HEK293 (cell line): ENCODE results near the gene ITPRIPL2.

Source experiments
- ATF2 ChIP-seq: fragments of 450-650 bp; formaldehyde crosslinking; IDR thresholded peaks from 2 replicates; pipeline ENCODE4 v1.5.1; 2016; ENCODE audit warnings: missing biosample characterization, missing genetic modification characterization, low read depth
- EGR2 ChIP-seq: fragments of 450-650 bp; formaldehyde crosslinking; IDR thresholded peaks from 2 replicates; pipeline ENCODE4 v1.5.1; 2016; ENCODE audit warnings: low read depth, missing biosample characterization, missing genetic modification characterization
- FEZF1 ChIP-seq: fragments of 450-650 bp; formaldehyde crosslinking; IDR thresholded peaks from 2 replicates; pipeline ENCODE4 v1.5.1; 2016; ENCODE audit warnings: missing biosample characterization, missing genetic modification characterization
- GLIS1 ChIP-seq: fragments of 450-650 bp; formaldehyde crosslinking; IDR thresholded peaks from 2 replicates; pipeline ENCODE4 v1.5.1; 2016; ENCODE audit warnings: missing biosample characterization, missing genetic modification characterization
- HIC1 ChIP-seq: fragments of 450-650 bp; formaldehyde crosslinking; IDR thresholded peaks from 2 replicates; pipeline ENCODE4 v1.5.1; 2016; ENCODE audit warnings: missing biosample characterization, missing genetic modification characterization
- IKZF3 ChIP-seq: fragments of 450-650 bp; IDR thresholded peaks from 2 replicates; pipeline ENCODE4 v1.5.0; 2018; ENCODE audit warnings: missing biosample characterization, mild to moderate bottlenecking, missing genetic modification characterization, moderate library complexity
- PRDM6 ChIP-seq: fragments of 450-650 bp; formaldehyde crosslinking; IDR thresholded peaks from 2 replicates; pipeline ENCODE4 v1.5.1; 2017; ENCODE audit warnings: missing biosample characterization, missing genetic modification characterization
- REPIN1 ChIP-seq: fragments of 450-650 bp; formaldehyde crosslinking; IDR thresholded peaks from 2 replicates; pipeline ENCODE4 v1.5.1; 2017; ENCODE audit warnings: missing biosample characterization, missing genetic modification characterization, low read depth
- SALL2 ChIP-seq: fragments of 450-650 bp; formaldehyde crosslinking; IDR thresholded peaks from 2 replicates; pipeline ENCODE4 v1.5.0; 2017; ENCODE audit warnings: missing biosample characterization, mild to moderate bottlenecking, missing genetic modification characterization, borderline replicate concordance
- ZBTB17 ChIP-seq: fragments of 450-650 bp; formaldehyde crosslinking; IDR thresholded peaks from 2 replicates; pipeline ENCODE4 v1.5.1; 2016; ENCODE audit warnings: missing biosample characterization, missing genetic modification characterization
- ZFP37 ChIP-seq: fragments of 450-650 bp; formaldehyde crosslinking; IDR thresholded peaks from 2 replicates; pipeline ENCODE4 v1.5.1; 2016; ENCODE audit warnings: missing biosample characterization, missing genetic modification characterization
- ZNF132 ChIP-seq: fragments of 450-650 bp; formaldehyde crosslinking; IDR thresholded peaks from 2 replicates; pipeline ENCODE4 v1.5.1; 2017; ENCODE audit warnings: missing biosample characterization, missing genetic modification characterization, borderline replicate concordance
- ZNF146 ChIP-seq: fragments of 450-650 bp; formaldehyde crosslinking; IDR thresholded peaks from 2 replicates; pipeline ENCODE4 v1.5.1; 2016; ENCODE audit warnings: missing biosample characterization, missing genetic modification characterization
- ZNF184 ChIP-seq: fragments of 450-650 bp; IDR thresholded peaks from 2 replicates; pipeline ENCODE4 v1.5.1; 2018; ENCODE audit warnings: missing biosample characterization, mild to moderate bottlenecking, missing genetic modification characterization
- ZNF2 ChIP-seq: fragments of 450-650 bp; formaldehyde crosslinking; IDR thresholded peaks from 2 replicates; pipeline ENCODE4 v1.5.1; 2016; ENCODE audit warnings: missing biosample characterization, missing genetic modification characterization
- ZNF214 ChIP-seq: fragments of 450-650 bp; formaldehyde crosslinking; IDR thresholded peaks from 2 replicates; pipeline ENCODE4 v1.5.1; 2017; ENCODE audit warnings: missing biosample characterization, mild to moderate bottlenecking, missing genetic modification characterization, borderline replicate concordance
- ZNF335 ChIP-seq: fragments of 450-650 bp; formaldehyde crosslinking; conservative IDR thresholded peaks from 2 replicates; pipeline ENCODE4 v1.5.1; 2016; ENCODE audit warnings: missing biosample characterization, missing genetic modification characterization
- ZNF350 ChIP-seq: fragments of 450-650 bp; formaldehyde crosslinking; IDR thresholded peaks from 2 replicates; pipeline ENCODE4 v1.5.0; 2017; ENCODE audit warnings: missing biosample characterization, mild to moderate bottlenecking, missing genetic modification characterization
- ZNF37A ChIP-seq: fragments of 450-650 bp; IDR thresholded peaks from 2 replicates; pipeline ENCODE4 v1.5.1; 2018; ENCODE audit warnings: missing biosample characterization, missing genetic modification characterization
- ZNF391 ChIP-seq: fragments of 450-650 bp; formaldehyde crosslinking; IDR thresholded peaks from 2 replicates; pipeline ENCODE4 v1.5.1; 2016; ENCODE audit warnings: low read depth, missing biosample characterization, missing genetic modification characterization, borderline replicate concordance
- ZNF423 ChIP-seq: fragments of 450-650 bp; formaldehyde crosslinking; IDR thresholded peaks from 2 replicates; pipeline ENCODE4 v1.5.1; 2016; ENCODE audit warnings: missing biosample characterization, missing genetic modification characterization
- ZNF473 ChIP-seq: fragments of 450-650 bp; formaldehyde crosslinking; IDR thresholded peaks from 2 replicates; pipeline ENCODE4 v1.5.1; 2017; ENCODE audit warnings: missing biosample characterization, missing genetic modification characterization
- ZNF48 ChIP-seq: fragments of 450-650 bp; formaldehyde crosslinking; IDR thresholded peaks from 2 replicates; pipeline ENCODE4 v1.5.1; 2016; ENCODE audit warnings: missing biosample characterization, missing genetic modification characterization
- ZNF521 ChIP-seq: fragments of 450-650 bp; formaldehyde crosslinking; IDR thresholded peaks from 2 replicates; pipeline ENCODE4 v1.5.1; 2017; ENCODE audit warnings: missing biosample characterization, mild to moderate bottlenecking, missing genetic modification characterization
- ZNF544 ChIP-seq: fragments of 450-650 bp; formaldehyde crosslinking; IDR thresholded peaks from 2 replicates; pipeline ENCODE4 v1.5.0; 2017; ENCODE audit warnings: missing biosample characterization, missing genetic modification characterization
- ZNF549 ChIP-seq: fragments of 450-650 bp; IDR thresholded peaks from 2 replicates; pipeline ENCODE4 v1.5.1; 2018; ENCODE audit warnings: missing biosample characterization, missing genetic modification characterization, mild to moderate bottlenecking, inconsistent platforms, moderate library complexity
- ZNF621 ChIP-seq: fragments of 450-650 bp; formaldehyde crosslinking; IDR thresholded peaks from 2 replicates; pipeline ENCODE4 v1.5.1; 2017; ENCODE audit warnings: missing biosample characterization, missing genetic modification characterization
- ZNF624 ChIP-seq: fragments of 450-650 bp; formaldehyde crosslinking; IDR thresholded peaks from 2 replicates; pipeline ENCODE4 v1.5.1; 2017; ENCODE audit warnings: missing biosample characterization, missing genetic modification characterization
- ZNF707 ChIP-seq: fragments of 450-650 bp; formaldehyde crosslinking; IDR thresholded peaks from 2 replicates; pipeline ENCODE4 v1.5.1; 2016; ENCODE audit warnings: missing biosample characterization, missing genetic modification characterization
- TF ChIP-seq, protein P1 (sequence below): fragments of 450-650 bp; formaldehyde crosslinking; IDR thresholded peaks from 2 replicates; pipeline ENCODE4 v1.5.1; 2017; ENCODE audit warnings: missing biosample characterization, missing genetic modification characterization
- TF ChIP-seq, protein P2 (sequence below): fragments of 450-650 bp; formaldehyde crosslinking; IDR thresholded peaks from 2 replicates; pipeline ENCODE4 v1.5.1; 2016; ENCODE audit warnings: missing biosample characterization, missing genetic modification characterization

The ITPRIPL2 gene

DNA sequence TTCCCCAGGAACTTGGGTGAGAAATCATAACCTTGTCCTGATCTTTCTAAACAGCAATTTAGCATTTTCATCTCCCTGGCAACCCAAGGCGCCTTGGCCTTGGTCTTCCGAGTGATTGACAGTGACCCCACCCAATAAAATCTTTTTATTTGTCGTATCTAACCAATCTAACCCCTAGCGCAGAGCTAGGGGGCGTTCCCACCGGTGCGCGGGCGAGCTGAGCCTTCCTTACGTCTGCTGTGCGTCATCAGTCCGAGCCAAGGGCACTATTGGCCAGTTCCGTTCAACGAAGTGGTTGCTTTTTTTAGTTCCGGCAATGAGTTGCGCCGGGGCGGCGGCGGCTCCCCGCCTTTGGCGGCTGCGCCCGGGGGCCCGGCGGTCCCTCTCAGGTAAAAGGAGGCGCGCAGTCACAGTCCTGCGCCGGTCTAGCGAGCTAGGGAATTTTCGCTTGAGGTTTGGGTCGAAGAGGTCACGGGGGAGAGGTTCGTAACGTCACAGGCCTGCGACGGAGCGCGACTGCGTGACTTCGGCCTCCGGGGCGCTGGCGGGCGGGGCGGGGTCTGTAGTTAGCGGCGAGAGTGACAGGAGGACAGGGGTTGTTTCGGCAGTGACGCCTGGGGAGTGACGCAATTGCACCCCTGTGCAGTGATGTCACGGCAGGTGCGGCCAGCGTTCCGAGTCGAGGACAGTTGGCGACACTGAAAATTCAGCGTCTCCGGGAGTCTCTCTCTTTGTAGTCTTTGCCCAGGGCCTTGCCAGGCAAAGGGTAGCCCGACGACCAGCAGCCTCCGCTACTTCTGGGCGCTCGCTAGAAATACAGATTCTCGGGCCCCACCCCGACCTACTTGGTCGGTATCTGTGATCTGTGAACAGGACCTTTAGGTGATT, 46.2 kb upstream of the ITPRIPL2 start, which contains the start of gene COQ7 (continued):
- peak; percentile 79 for TF ChIP-seq GLIS1 (tag by site-specific recombination)
- no peak for TF ChIP-seq SALL2 (tag by site-specific recombination)
- no peak for TF ChIP-seq ZNF132 (tag by site-specific recombination)
- TF ChIP-seq ZNF37A (tag by site-specific recombination) = no peak
- TF ChIP-seq ATF2 = peak; percentile 96
- TF ChIP-seq ZNF391 (tag by site-specific recombination) = peak; percentile 86; the same call in 1 of the 2 replicates
- no peak for TF ChIP-seq ZNF423 (tag by site-specific recombination)
- no peak for TF ChIP-seq ZNF544 (tag by site-specific recombination)
- peak; percentile 81 for TF ChIP-seq ZBTB17 (tag by site-specific recombination)
- TF ChIP-seq, protein P1, sequence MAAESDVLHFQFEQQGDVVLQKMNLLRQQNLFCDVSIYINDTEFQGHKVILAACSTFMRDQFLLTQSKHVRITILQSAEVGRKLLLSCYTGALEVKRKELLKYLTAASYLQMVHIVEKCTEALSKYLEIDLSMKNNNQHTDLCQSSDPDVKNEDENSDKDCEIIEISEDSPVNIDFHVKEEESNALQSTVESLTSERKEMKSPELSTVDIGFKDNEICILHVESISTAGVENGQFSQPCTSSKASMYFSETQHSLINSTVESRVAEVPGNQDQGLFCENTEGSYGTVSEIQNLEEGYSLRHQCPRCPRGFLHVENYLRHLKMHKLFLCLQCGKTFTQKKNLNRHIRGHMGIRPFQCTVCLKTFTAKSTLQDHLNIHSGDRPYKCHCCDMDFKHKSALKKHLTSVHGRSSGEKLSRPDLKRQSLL (tag by site-specific recombination) = no peak
- no peak for TF ChIP-seq PRDM6
- no peak for TF ChIP-seq ZNF624
- TF ChIP-seq ZNF521 (tag by site-specific recombination) = no peak
- no peak for TF ChIP-seq ZNF473
- TF ChIP-seq HIC1 (tag by site-specific recombination) = no peak
- peak; percentile 90 for TF ChIP-seq ZNF335 (tag by site-specific recombination)
- TF ChIP-seq ZNF48 (tag by site-specific recombination) = no peak
- TF ChIP-seq ZNF350 (tag by site-specific recombination) = no peak
- TF ChIP-seq REPIN1 = no peak
- no peak for TF ChIP-seq ZNF549
- TF ChIP-seq, protein P2, sequence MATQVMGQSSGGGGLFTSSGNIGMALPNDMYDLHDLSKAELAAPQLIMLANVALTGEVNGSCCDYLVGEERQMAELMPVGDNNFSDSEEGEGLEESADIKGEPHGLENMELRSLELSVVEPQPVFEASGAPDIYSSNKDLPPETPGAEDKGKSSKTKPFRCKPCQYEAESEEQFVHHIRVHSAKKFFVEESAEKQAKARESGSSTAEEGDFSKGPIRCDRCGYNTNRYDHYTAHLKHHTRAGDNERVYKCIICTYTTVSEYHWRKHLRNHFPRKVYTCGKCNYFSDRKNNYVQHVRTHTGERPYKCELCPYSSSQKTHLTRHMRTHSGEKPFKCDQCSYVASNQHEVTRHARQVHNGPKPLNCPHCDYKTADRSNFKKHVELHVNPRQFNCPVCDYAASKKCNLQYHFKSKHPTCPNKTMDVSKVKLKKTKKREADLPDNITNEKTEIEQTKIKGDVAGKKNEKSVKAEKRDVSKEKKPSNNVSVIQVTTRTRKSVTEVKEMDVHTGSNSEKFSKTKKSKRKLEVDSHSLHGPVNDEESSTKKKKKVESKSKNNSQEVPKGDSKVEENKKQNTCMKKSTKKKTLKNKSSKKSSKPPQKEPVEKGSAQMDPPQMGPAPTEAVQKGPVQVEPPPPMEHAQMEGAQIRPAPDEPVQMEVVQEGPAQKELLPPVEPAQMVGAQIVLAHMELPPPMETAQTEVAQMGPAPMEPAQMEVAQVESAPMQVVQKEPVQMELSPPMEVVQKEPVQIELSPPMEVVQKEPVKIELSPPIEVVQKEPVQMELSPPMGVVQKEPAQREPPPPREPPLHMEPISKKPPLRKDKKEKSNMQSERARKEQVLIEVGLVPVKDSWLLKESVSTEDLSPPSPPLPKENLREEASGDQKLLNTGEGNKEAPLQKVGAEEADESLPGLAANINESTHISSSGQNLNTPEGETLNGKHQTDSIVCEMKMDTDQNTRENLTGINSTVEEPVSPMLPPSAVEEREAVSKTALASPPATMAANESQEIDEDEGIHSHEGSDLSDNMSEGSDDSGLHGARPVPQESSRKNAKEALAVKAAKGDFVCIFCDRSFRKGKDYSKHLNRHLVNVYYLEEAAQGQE (tag by site-specific recombination) = no peak
- TF ChIP-seq ZNF2 (tag by site-specific recombination) = peak; percentile 71; the same call in 1 of the 2 replicates
- TF ChIP-seq ZFP37 (tag by site-specific recombination) = no peak
- TF ChIP-seq ZNF621 (tag by site-specific recombination) = no peak
- no peak for TF ChIP-seq ZNF707 (tag by site-specific recombination)
- 0 out of 2 replicates have a peak, but pooled peaks have one; percentile 20 for TF ChIP-seq ZNF184 (tag by site-specific recombination)
- TF ChIP-seq EGR2 (tag by site-specific recombination) = peak; percentile 61
- peak; percentile 74 for TF ChIP-seq FEZF1 (tag by site-specific recombination)
- no peak for TF ChIP-seq ZNF214 (tag by site-specific recombination)
- TF ChIP-seq IKZF3 (tag by site-specific recombination) = no peak
- no peak for TF ChIP-seq ZNF146 (tag by site-specific recombination)
